Common myeloid progenitor, CD34-positive (primary cell): ENCODE data around the gene RFFL.

Experiments used
- CTCF ChIA-PET: fragments of 350-600 bp; sonication (Branson Sonifier 250); formaldehyde crosslinking; loops from one replicate; lab custom pipeline; 2021; ENCODE audit warnings: antibody characterized with exemption; lab: Charles Lee
- POLR2A ChIA-PET: fragments of 350-600 bp; sonication (Branson Sonifier 250); formaldehyde crosslinking; loops from one replicate; lab custom pipeline; 2021; ENCODE audit warnings: antibody characterized with exemption; lab: Charles Lee
- DNase-seq, 3 donors: peaks; one replicate each; pipeline versions ENCODE4 v3.0.0 to v3.0.0-alpha.2; 2013
- H3K27ac ChIP-seq, 2 experiments: 1 replicate in 1 of 2; 2 replicates in 1 of 2; pipeline ENCODE4 v1.7.0; 2013; ENCODE audit warnings: inconsistent platforms in 2 of 2, low read length in 2 of 2, mild to moderate bottlenecking in 2 of 2, low read depth in 1 of 2, moderate library complexity in 1 of 2; ENCODE audit not compliant: severe bottlenecking in 2 of 2, insufficient read depth in 1 of 2, poor library complexity in 1 of 2
- H3K27me3 ChIP-seq, 5 experiments: replicated peaks in 2 of 5; 1 replicate in 3 of 5; 2 replicates in 2 of 5; pipeline versions ENCODE4 v1.6.1 to v1.7.0; 2013; ENCODE audit warnings: low read length in 4 of 5, mild to moderate bottlenecking in 2 of 5, moderate library complexity in 2 of 5, inconsistent platforms in 1 of 5; ENCODE audit not compliant: insufficient read depth in 5 of 5, control insufficient read depth in 4 of 5
- H3K36me3 ChIP-seq, 4 experiments: 1 replicate in 2 of 4; 2 replicates in 2 of 4; pipeline versions ENCODE4 v1.6.1 to v1.7.0; 2013; ENCODE audit warnings: low read length in 3 of 4, control low read depth in 1 of 4, mild to moderate bottlenecking in 1 of 4; ENCODE audit not compliant: control insufficient read depth in 4 of 4, insufficient read depth in 4 of 4
- H3K4me1 ChIP-seq, 4 experiments: 1 replicate in 3 of 4; 2 replicates in 1 of 4; pipeline versions ENCODE4 v1.6.1 to v1.7.1; 2013; ENCODE audit warnings: low read length in 3 of 4, mild to moderate bottlenecking in 3 of 4, control low read depth in 1 of 4, inconsistent platforms in 1 of 4, moderate library complexity in 1 of 4; ENCODE audit not compliant: control insufficient read depth in 4 of 4, insufficient read depth in 4 of 4; ENCODE audit errors: control extremely low read depth in 1 of 4
- H3K4me3 ChIP-seq, 7 experiments: 1 replicate in 4 of 7; 2 replicates in 3 of 7; pipeline versions ENCODE4 v1.5.1 to v1.7.0; 2013; ENCODE audit warnings: mild to moderate bottlenecking in 7 of 7, low read length in 6 of 7, moderate library complexity in 6 of 7, inconsistent platforms in 2 of 7, low read depth in 2 of 7, control low read depth in 1 of 7; ENCODE audit not compliant: insufficient read depth in 4 of 7, control insufficient read depth in 1 of 7; ENCODE audit errors: extremely low read depth in 1 of 7
- H3K9me3 ChIP-seq, 5 experiments: 1 replicate in 4 of 5; 2 replicates in 1 of 5; pipeline versions ENCODE4 v1.6.1 to v1.7.1; 2013; ENCODE audit warnings: low read length in 4 of 5, mild to moderate bottlenecking in 2 of 5, inconsistent platforms in 1 of 5, low read depth in 1 of 5, moderate library complexity in 1 of 5; ENCODE audit not compliant: control insufficient read depth in 4 of 5, insufficient read depth in 2 of 5; ENCODE audit errors: control extremely low read depth in 1 of 5
- WGBS: methylation state at CpG from one replicate; pipeline ENCODE4 v1.1.5; 2013; ENCODE audit not compliant: insufficient coverage; 5-methylcytosine and 5-hydroxymethylcytosine counted together

RFFL gene

GRCh38 chr17:35088881-35089585 lies 25.5 kb upstream of the RFFL start:
- H3K36me3 ChIP-seq: peaks cover 0 to 3% (median 0%) of the 10 kb centered on the region in 4 experiments
- WGBS: 0% methylated on average over 43 of the region's 80 CpGs
- no peaks in the 10 kb centered on the region for H3K27me3 ChIP-seq
- ChIA-PET CTCF (interaction anchor here (1.0 to 2.6 kb wide), 20 partner anchors 7 to 98 kb away, joined by 3 to 31 read pairs (median 5); partner anchors contain the start of genes RAD51D and RFFL), POLR2A (interaction anchor here (0.7 to 1.5 kb wide), 6 partner anchors 25 to 108 kb away, joined by 3 to 6 read pairs (median 3); partner anchors contain the start of genes LIG3 and RFFL)
- H3K4me1 ChIP-seq: peaks cover 12 to 35% (median 27%) of the 10 kb centered on the region in 4 experiments
- H3K4me3 ChIP-seq: peak overlapping the region; percentile 58 to 95 (median 90)
- peak overlapping the region; percentile 72 to 84 for H3K27ac ChIP-seq
- H3K9me3 ChIP-seq: no peaks in the 10 kb centered on the region
- DNase-seq: peak; percentile 78 to 90 (median 89)

- Histone ChIP-seq H3K4me1 (peaks cover 12 to 35% (median 27%) of the 10 kb centered on the region in 4 experiments), H3K27me3 (no peaks in the 10 kb centered on the region), H3K27ac (peak overlapping the region; percentile 64 to 84), H3K36me3 (peaks cover 0 to 3% (median 0%) of the 10 kb centered on the region in 4 experiments), H3K9me3 (no peaks in the 10 kb centered on the region), H3K4me3 (peak overlapping the region; percentile 58 to 95 (median 90))
- 0% methylated on average over 16 of the region's 26 CpGs for WGBS
- CTCF ChIA-PET: interaction anchor here (1.0 to 1.4 kb wide), 3 partner anchors 9 to 65 kb away, joined by 3 to 4 read pairs (median 4); no protein-coding TSS in a partner anchor
- POLR2A ChIA-PET: interaction anchor here (0.8 to 1.5 kb wide), 6 partner anchors 13 to 108 kb away, joined by 3 to 6 read pairs (median 4); partner anchors contain the start of genes LIG3 and RFFL
- peak in 2 of 3 donors; percentile 61 to 70 for DNase-seq
Measured at GRCh38 chr17:35088356-35088880, 24.9 kb upstream of the RFFL start.

GRCh38 chr17:35087731-35088355 lies 24.3 kb upstream of the RFFL start:
- no peaks in the 10 kb centered on the region for H3K9me3 ChIP-seq
- peaks cover 12 to 35% (median 27%) of the 10 kb centered on the region in 4 experiments for H3K4me1 ChIP-seq
- peaks cover 0 to 3% (median 0%) of the 10 kb centered on the region in 4 experiments for H3K36me3 ChIP-seq
- peak overlapping the region in 6 of 7 experiments; percentile 85 to 95 (median 91) for H3K4me3 ChIP-seq
- 0% methylated on average over 5 of the region's 9 CpGs for WGBS
- peak overlapping the region; percentile 64 to 84 for H3K27ac ChIP-seq
- CTCF ChIA-PET: interaction anchor here (0.6 to 1.4 kb wide), 5 partner anchors 10 to 107 kb away, joined by 3 to 4 read pairs (median 4); no protein-coding TSS in a partner anchor
- H3K27me3 ChIP-seq: no peaks in the 10 kb centered on the region
- POLR2A ChIA-PET: interaction anchor here (0.8 to 1.5 kb wide), 6 partner anchors 13 to 107 kb away, joined by 3 to 6 read pairs (median 4); partner anchors contain the start of genes LIG3 and RFFL
- peak in 1 of 3 donors; percentile 16 for DNase-seq

DNA sequence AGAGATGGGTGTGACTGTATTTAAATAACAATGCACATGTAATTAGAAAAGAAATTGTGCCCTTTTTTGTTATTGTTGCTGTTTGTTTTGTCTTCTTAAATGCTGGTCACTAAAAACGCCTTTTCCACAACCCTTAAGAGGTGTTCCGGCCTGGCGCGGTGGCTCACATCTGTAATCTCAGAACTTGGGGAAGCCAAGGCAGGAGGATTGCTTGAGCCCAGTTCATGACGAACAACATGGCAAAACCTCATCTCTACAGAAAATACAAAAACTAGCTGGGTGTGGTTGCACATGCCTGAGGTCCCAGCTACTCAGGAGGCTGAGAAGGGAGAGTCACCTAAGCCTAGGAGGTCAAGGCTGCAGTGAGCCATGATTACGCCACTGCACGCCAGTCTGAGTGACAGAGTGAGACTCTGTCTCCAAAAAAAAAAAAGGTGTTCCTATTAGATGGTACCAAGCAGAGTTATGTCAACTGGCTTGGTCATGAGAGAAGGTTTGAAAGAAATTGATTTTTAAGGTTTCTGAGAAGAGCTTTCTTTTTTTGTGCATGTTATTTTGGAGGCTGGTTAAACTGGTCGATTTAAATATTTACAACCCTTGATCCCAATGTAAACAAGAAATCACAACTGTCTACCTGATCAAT lies 23.5 kb upstream of the RFFL start:
- 98% methylated on average over 5 of the region's 8 CpGs for WGBS
- H3K4me3 ChIP-seq: peak overlapping the region in 3 of 7 experiments; percentile 85 to 95 (median 87)
- POLR2A ChIA-PET: interaction anchor here (1.0 to 1.5 kb wide), 3 partner anchors 22 to 106 kb away, joined by 3 to 6 read pairs (median 4); partner anchors contain the start of gene LIG3
- H3K27me3 ChIP-seq: no peaks in the 10 kb centered on the region
- H3K4me1 ChIP-seq: peaks cover 12 to 40% (median 30%) of the 10 kb centered on the region in 4 experiments
- H3K27ac ChIP-seq: no peak overlapping the region
- DNase-seq: no peak
- CTCF ChIA-PET: interaction anchor here (0.6 to 1.4 kb wide), 3 partner anchors 36 to 106 kb away, joined by 3 to 4 read pairs (median 4); no protein-coding TSS in a partner anchor
- no peaks in the 10 kb centered on the region for H3K36me3 ChIP-seq
- no peaks in the 10 kb centered on the region for H3K9me3 ChIP-seq

GRCh38 chr17:35086164-35086563 lies 22.7 kb upstream of the RFFL start:
- no peak overlapping the region for H3K27ac ChIP-seq
- POLR2A ChIA-PET: no interaction called here
- WGBS: 100% methylated on average over 8 of the region's 8 CpGs
- no peak overlapping the region for H3K4me3 ChIP-seq
- CTCF ChIA-PET: interaction anchor here (0.5 to 1.8 kb wide), 4 partner anchors 12 to 89 kb away, joined by 3 to 4 read pairs (median 4); partner anchors contain the start of gene RFFL
- H3K27me3 ChIP-seq: no peaks in the 10 kb centered on the region
- H3K36me3 ChIP-seq: no peaks in the 10 kb centered on the region
- no peak for DNase-seq
- H3K4me1 ChIP-seq: peaks cover 12 to 44% (median 30%) of the 10 kb centered on the region in 4 experiments
- H3K9me3 ChIP-seq: no peaks in the 10 kb centered on the region

- H3K9me3 ChIP-seq: no peaks in the 10 kb centered on the region
- peaks cover 15 to 48% (median 26%) of the 10 kb centered on the region in 4 experiments for H3K4me1 ChIP-seq
- no peaks in the 10 kb centered on the region for H3K36me3 ChIP-seq
- 100% methylated on average over 1 of the region's 2 CpGs for WGBS
- H3K27ac ChIP-seq: no peak overlapping the region
- no peak for DNase-seq
- CTCF ChIA-PET: interaction anchor here (0.6 to 1.8 kb wide), 4 partner anchors 11 to 86 kb away, joined by 3 to 4 read pairs (median 4); partner anchors contain the start of gene RFFL
- no peaks in the 10 kb centered on the region for H3K27me3 ChIP-seq
- no peak overlapping the region for H3K4me3 ChIP-seq
- POLR2A ChIA-PET: no interaction called here
Measured at GRCh38 chr17:35084987-35085386, 21.5 kb upstream of the RFFL start.
